OCI-LY3 (cell line): Measurements from ENCODE around the gene GSE1.

Source experiments
- CTCF ChIP-seq: fragments of 200-600, 300-600 bp; sonication (generic); IDR thresholded peaks from 2 replicates; pipeline ENCODE4 v1.5.1; 2014; ENCODE audit warnings: antibody characterized with exemption, low read length, low read depth
- EZH2phosphoT487 ChIP-seq: fragments of 200-600 bp; shearing (Covaris generic); IDR thresholded peaks from 2 replicates; pipeline ENCODE4 v1.6.1; 2018; ENCODE audit warnings: antibody characterized with exemption, mixed run types, low read depth

- no peak for TF ChIP-seq EZH2phosphoT487
- TF ChIP-seq CTCF = no peak
Observed at GRCh38 chr16:85565801-85566526, 47.2 kb upstream of the GSE1 start.
